IMR-90 (cell line): ENCODE data around the gene BRCA2. TPM values are rescaled to one million over a fixed set of nuclear protein-coding genes. Genes with fewer than 3 reads are reported as not detected.

Experiments used
- ATAC-seq: fragments of 200-7000 bp; cut with Tn5 transposase; 2 replicates; pipeline ENCODE4 v1.9.1; 2020; ENCODE audit warnings: low read depth, mild to moderate bottlenecking, moderate library complexity
- BruUV-seq: library from RNA; stranded (reverse); fragments of 400-500 nt; replicated peaks from 2 replicates; lab custom pipeline; 2021; lab: Mats Ljungman, UMichigan
- CTCF ChIA-PET: fragments of 300-600 bp; formaldehyde crosslinking; extraction: SDS; loops from one replicate; lab custom pipeline; 2021; ENCODE audit warnings: antibody characterized with exemption; lab: Yijun Ruan, JAX
- POLR2A ChIA-PET: fragments of 300-600 bp; sonication (Branson Sonifier 250); formaldehyde crosslinking; loops from one replicate; lab custom pipeline; 2022; ENCODE audit warnings: antibody characterized with exemption; ENCODE audit not compliant: unreplicated experiment; lab: Charles Lee
- DNase-seq: peaks from one replicate; pipeline ENCODE4 v3.0.0; 2013
- H2AFZ ChIP-seq: replicated peaks from 2 replicates; pipeline ENCODE3; 2013; ENCODE audit warnings: low read length, mild to moderate bottlenecking; ENCODE audit not compliant: poor library complexity
- H2AK5ac ChIP-seq: 2 replicates; pipeline ENCODE4 v1.6.1; 2013; ENCODE audit warnings: low read depth, low read length, inconsistent platforms
- H2AK9ac ChIP-seq: replicated peaks from 2 replicates; pipeline ENCODE3; 2013; ENCODE audit warnings: mild to moderate bottlenecking, low read depth, low read length, moderate library complexity; ENCODE audit not compliant: poor library complexity
- H2BK120ac ChIP-seq: 2 replicates; pipeline ENCODE4 v1.6.1; 2013; ENCODE audit warnings: low read depth, low read length, inconsistent platforms
- H2BK15ac ChIP-seq: 3 replicates; pipeline ENCODE4 v1.6.1; 2013; ENCODE audit warnings: low read depth, low read length, inconsistent platforms
- H2BK20ac ChIP-seq: 2 replicates; pipeline ENCODE4 v1.6.1; 2013; ENCODE audit warnings: low read depth, mild to moderate bottlenecking, inconsistent platforms, low read length, moderate library complexity
- H2BK5ac ChIP-seq: 2 replicates; pipeline ENCODE4 v1.6.1; 2013; ENCODE audit warnings: mild to moderate bottlenecking, low read depth, low read length, inconsistent platforms; ENCODE audit not compliant: poor library complexity, severe bottlenecking
- H3K14ac ChIP-seq: replicated peaks from 2 replicates; pipeline ENCODE4 v1.6.1; 2013; ENCODE audit warnings: low read depth, low read length, inconsistent platforms
- H3K18ac ChIP-seq: 2 replicates; pipeline ENCODE4 v1.6.1; 2013; ENCODE audit warnings: low read depth, low read length, control low read depth
- H3K23ac ChIP-seq: 2 replicates; pipeline ENCODE4 v1.6.1; 2013; ENCODE audit warnings: low read depth, low read length, inconsistent platforms
- H3K27ac ChIP-seq: 2 replicates; pipeline ENCODE4 v1.5.1; 2013; ENCODE audit warnings: mild to moderate bottlenecking, control low read depth, low read length; ENCODE audit not compliant: insufficient read depth
- H3K27me3 ChIP-seq: 2 replicates; pipeline ENCODE4 v1.6.1; 2013; ENCODE audit warnings: low read length; ENCODE audit not compliant: control insufficient read depth, insufficient read depth
- H3K36me3 ChIP-seq: 2 replicates; pipeline ENCODE4 v1.6.1; 2013; ENCODE audit warnings: low read length, mixed read lengths; ENCODE audit not compliant: control insufficient read depth, insufficient read depth
- H3K4ac ChIP-seq: 2 replicates; pipeline ENCODE4 v1.6.1; 2013; ENCODE audit warnings: low read depth, low read length, inconsistent platforms
- H3K4me1 ChIP-seq: 2 replicates; pipeline ENCODE4 v1.6.1; 2013; ENCODE audit warnings: low read length, mixed read lengths; ENCODE audit not compliant: control insufficient read depth, insufficient read depth
- H3K4me2 ChIP-seq: 2 replicates; pipeline ENCODE4 v1.6.1; 2013; ENCODE audit warnings: low read depth, mild to moderate bottlenecking, control low read depth, low read length, moderate library complexity
- H3K4me3 ChIP-seq: 2 replicates; pipeline ENCODE4 v1.5.1; 2013; ENCODE audit warnings: low read depth, mild to moderate bottlenecking, control low read depth, low read length, moderate library complexity; ENCODE audit not compliant: insufficient read depth
- H3K56ac ChIP-seq: 2 replicates; pipeline ENCODE4 v1.6.1; 2013; ENCODE audit warnings: low read length, inconsistent platforms; ENCODE audit not compliant: insufficient read depth; ENCODE audit errors: extremely low read depth
- H3K79me1 ChIP-seq, 2 experiments: 2 replicates each; pipeline ENCODE4 v1.6.1; 2013; ENCODE audit warnings: low read length in 2 of 2, inconsistent platforms in 1 of 2, low read depth in 1 of 2
- H3K9ac ChIP-seq: 2 replicates; pipeline ENCODE4 v1.6.1; 2013; ENCODE audit warnings: low read depth, low read length, control low read depth
- H3K9me1 ChIP-seq: 2 replicates; pipeline ENCODE4 v1.6.1; 2013; ENCODE audit warnings: low read length, inconsistent platforms; ENCODE audit not compliant: insufficient read depth
- H3K9me3 ChIP-seq: 2 replicates; pipeline ENCODE4 v1.6.1; 2013; ENCODE audit warnings: low read length; ENCODE audit not compliant: control insufficient read depth, insufficient read depth
- H4K20me1 ChIP-seq: 2 replicates; pipeline ENCODE4 v1.6.1; 2013; ENCODE audit warnings: low read length, inconsistent platforms; ENCODE audit not compliant: insufficient read depth
- H4K5ac ChIP-seq: 2 replicates; pipeline ENCODE4 v1.6.1; 2013; ENCODE audit warnings: mild to moderate bottlenecking, low read depth, low read length, control low read depth
- H4K8ac ChIP-seq, 2 experiments: 2 replicates each; pipeline ENCODE4 v1.6.1; 2013; ENCODE audit warnings: low read depth in 2 of 2, low read length in 2 of 2, control low read depth in 1 of 2, inconsistent platforms in 1 of 2
- H4K91ac ChIP-seq: 2 replicates; pipeline ENCODE4 v1.6.1; 2013; ENCODE audit warnings: low read depth, low read length, inconsistent platforms; ENCODE audit not compliant: insufficient read depth
- BHLHE40 ChIP-seq: fragments of 150-350 bp; IDR thresholded peaks from 2 replicates; pipeline ENCODE4 v1.6.1; 2016; ENCODE audit warnings: mild to moderate bottlenecking, low read depth, low read length
- CEBPB ChIP-seq: IDR thresholded peaks from 2 replicates; pipeline ENCODE4 v1.6.1; 2012; ENCODE audit warnings: low read depth, low read length, improper control_type of control experiment
- CHD1 ChIP-seq: IDR thresholded peaks from 2 replicates; pipeline ENCODE4 v1.6.1; 2012; ENCODE audit warnings: low read depth, low read length, improper control_type of control experiment
- FOS ChIP-seq: fragments of 150-350 bp; IDR thresholded peaks from 2 replicates; pipeline ENCODE4 v1.6.1; 2016; ENCODE audit warnings: low read depth, low read length
- MAFK ChIP-seq: IDR thresholded peaks from 2 replicates; pipeline ENCODE4 v1.6.1; 2012; ENCODE audit warnings: low read depth, low read length, improper control_type of control experiment
- MXI1 ChIP-seq: IDR thresholded peaks from 2 replicates; pipeline ENCODE4 v1.6.1; 2012; ENCODE audit warnings: low read depth, mild to moderate bottlenecking, low read length, moderate library complexity, borderline replicate concordance
- NFE2L2 ChIP-seq: fragments of 150-350 bp; IDR thresholded peaks from 2 replicates; pipeline ENCODE4 v1.6.1; 2016; ENCODE audit warnings: low read depth, mild to moderate bottlenecking, low read length
- POLR2A ChIP-seq: IDR thresholded peaks from 2 replicates; pipeline ENCODE4 v1.6.1; 2012; ENCODE audit warnings: mild to moderate bottlenecking, low read depth, low read length
- RAD21 ChIP-seq: IDR thresholded peaks from 2 replicates; pipeline ENCODE4 v1.6.1; 2012; ENCODE audit warnings: low read length, improper control_type of control experiment
- RCOR1 ChIP-seq: IDR thresholded peaks from 2 replicates; pipeline ENCODE4 v1.6.1; 2012; ENCODE audit warnings: mild to moderate bottlenecking, low read length, improper control_type of control experiment; ENCODE audit not compliant: insufficient replicate concordance
- RFX5 ChIP-seq: IDR thresholded peaks from 2 replicates; pipeline ENCODE4 v1.8.0; 2012; ENCODE audit warnings: low read depth, mild to moderate bottlenecking, low read length, moderate library complexity
- SMC3 ChIP-seq: fragments of 150-350 bp; IDR thresholded peaks from 2 replicates; pipeline ENCODE4 v1.6.1; 2016; ENCODE audit warnings: low read depth, mild to moderate bottlenecking, antibody characterized with exemption, low read length, moderate library complexity
- WGBS, 2 experiments: methylation state at CpG; one replicate each; pipeline versions ENCODE4 v1.1.5 to v1.1.7; 2013; ENCODE audit warnings: missing lambda C conversion rate in 2 of 2; ENCODE audit not compliant: insufficient read length in 1 of 2; ENCODE audit errors: extremely low coverage in 2 of 2; 5-methylcytosine and 5-hydroxymethylcytosine counted together
- dilution Hi-C: fragments of 300-500 bp; cut with HindIII; formaldehyde crosslinking; loops from one replicate; pipeline ENCODE4 v1.14.3; 2018; ENCODE audit warnings: low sequenced_read_pairs; ENCODE audit not compliant: unreplicated experiment
- in situ Hi-C: fragments of 300-500 bp; cut with MboI; formaldehyde crosslinking; loops from 3 replicates; pipeline ENCODE4 v1.14.3; 2019; ENCODE audit warnings: low sequenced_read_pairs, inconsistent platforms, mixed read lengths
- intact Hi-C: fragments of 100-400 bp; cut with micrococcal nuclease; formaldehyde crosslinking; loops from 2 replicates; pipeline ENCODE4 v1.10.0; 2022
- polyA plus RNA-seq, 3 experiments: library from polyadenylated mRNA; depleted of rRNA; stranded (reverse); fragments of >200 nt; gene quantifications; 2 replicates each; pipeline ENCODE4 v1.2.3, GENCODE V29; 2012; ENCODE audit warnings: low replicate concordance in 1 of 3
- total RNA-seq: library from RNA; depleted of rRNA; stranded (reverse); fragments of >200 nt; gene quantifications from 2 replicates; pipeline ENCODE4 v1.2.3, GENCODE V29; 2012
- TF ChIP-seq, protein P1 (sequence below): fragments of 150-350 bp; IDR thresholded peaks from 2 replicates; pipeline ENCODE4 v1.6.1; 2016; ENCODE audit warnings: low read depth, mild to moderate bottlenecking, low read length, moderate library complexity, borderline replicate concordance
- TF ChIP-seq, protein P2 (sequence below): conservative IDR thresholded peaks from 2 replicates; pipeline ENCODE4 v1.5.1; 2012; ENCODE audit warnings: mild to moderate bottlenecking, low read depth, low read length, improper control_type of control experiment

BRCA2 gene
- total and polyA plus RNA-seq, 2 of the 4 experiments (the other 2 are of a cell fraction) = 2.0 to 9.7 TPM

DNA sequence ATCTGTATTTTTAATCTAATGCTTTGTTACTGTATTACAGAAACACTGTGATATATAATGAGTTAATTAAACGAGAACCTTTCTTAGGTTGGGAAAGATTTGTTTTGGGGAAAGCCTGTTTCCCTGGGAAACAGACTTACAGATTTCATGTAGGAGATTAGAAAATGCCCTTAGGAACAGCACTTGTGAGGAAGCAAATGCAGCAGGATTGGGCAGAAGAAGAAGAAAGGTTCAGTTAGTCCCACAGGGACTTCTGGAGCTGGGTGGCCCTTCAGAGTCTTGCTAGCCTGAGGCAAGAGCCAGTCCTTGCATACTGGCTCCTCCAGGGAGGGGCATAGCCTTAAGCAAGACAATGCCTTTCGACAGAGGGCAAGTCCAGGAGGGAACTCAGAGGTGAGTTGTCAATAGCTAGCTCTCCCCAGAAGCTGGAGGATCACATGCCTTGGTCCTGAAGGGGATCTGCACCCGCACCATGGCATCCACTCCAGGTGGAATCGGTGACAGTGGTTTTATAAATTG, 75.9 kb downstream of the BRCA2 start:
- Histone ChIP-seq H3K4me1 (no peaks in the 10 kb centered on the region), H2AFZ (peak overlapping the region; percentile 49)
- POLR2A ChIA-PET = interaction anchor here (0.6 kb wide), 1 partner anchor 439 kb away, joined by 3 read pairs; no protein-coding TSS in a partner anchor

More for the DNA sequence above, 75.9 kb downstream of the BRCA2 start:
- Histone ChIP-seq H4K20me1 (no peaks in the 10 kb centered on the region), H3K9me3 (no peaks in the 10 kb centered on the region), H3K36me3 (no peaks in the 10 kb centered on the region), H3K27me3 (no peaks in the 10 kb centered on the region), H2AK5ac (no peak overlapping the region), H3K4ac (no peak overlapping the region), H4K91ac (no peak overlapping the region), H3K27ac (no peak overlapping the region), H2BK20ac (no peak overlapping the region), H2BK15ac (no peak overlapping the region), H2BK5ac (no peak overlapping the region), H4K8ac (no peak overlapping the region), H2BK120ac (no peak overlapping the region), H3K14ac (no peak overlapping the region), H3K79me1 (no peaks in the 10 kb centered on the region), H3K56ac (no peak overlapping the region), H4K5ac (no peak overlapping the region), H3K18ac (no peak overlapping the region), H3K4me3 (no peak overlapping the region), H3K23ac (no peak overlapping the region), H3K9me1 (0 out of 2 replicates have a peak, but pooled peaks cover 2% of the 10 kb centered on the region), H3K4me2 (no peak overlapping the region), H2AK9ac (peak overlapping the region; percentile 45), H3K9ac (no peak overlapping the region)
- in situ Hi-C loops = no loop called here
- ATAC-seq = no peak; the same call in 1 of the 2 replicates
- dilution Hi-C loops = no loop called here
- CTCF ChIA-PET = interaction anchor here (0.5 kb wide), 1 partner anchor 43 kb away, joined by 3 read pairs; no protein-coding TSS in a partner anchor
- BruUV-seq = no TSS peak
- WGBS, 2 experiments = 78% methylated on average over 3 of the region's 4 CpGs; no CpG with 5 or more reads in 1 of the 2 experiments
- DNase-seq = no peak
- intact Hi-C loops = no loop called here
- TF ChIP-seq MXI1 (no peak), FOS (no peak), NFE2L2 (no peak), BHLHE40 (no peak), POLR2A (no peak), RCOR1 (no peak), CEBPB (no peak), MAFK (no peak), SMC3 (no peak), RFX5 (no peak), CHD1 (no peak), RAD21 (no peak)
- TF ChIP-seq, protein P1, sequence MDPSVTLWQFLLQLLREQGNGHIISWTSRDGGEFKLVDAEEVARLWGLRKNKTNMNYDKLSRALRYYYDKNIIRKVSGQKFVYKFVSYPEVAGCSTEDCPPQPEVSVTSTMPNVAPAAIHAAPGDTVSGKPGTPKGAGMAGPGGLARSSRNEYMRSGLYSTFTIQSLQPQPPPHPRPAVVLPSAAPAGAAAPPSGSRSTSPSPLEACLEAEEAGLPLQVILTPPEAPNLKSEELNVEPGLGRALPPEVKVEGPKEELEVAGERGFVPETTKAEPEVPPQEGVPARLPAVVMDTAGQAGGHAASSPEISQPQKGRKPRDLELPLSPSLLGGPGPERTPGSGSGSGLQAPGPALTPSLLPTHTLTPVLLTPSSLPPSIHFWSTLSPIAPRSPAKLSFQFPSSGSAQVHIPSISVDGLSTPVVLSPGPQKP = no peak
- TF ChIP-seq, protein P2, sequence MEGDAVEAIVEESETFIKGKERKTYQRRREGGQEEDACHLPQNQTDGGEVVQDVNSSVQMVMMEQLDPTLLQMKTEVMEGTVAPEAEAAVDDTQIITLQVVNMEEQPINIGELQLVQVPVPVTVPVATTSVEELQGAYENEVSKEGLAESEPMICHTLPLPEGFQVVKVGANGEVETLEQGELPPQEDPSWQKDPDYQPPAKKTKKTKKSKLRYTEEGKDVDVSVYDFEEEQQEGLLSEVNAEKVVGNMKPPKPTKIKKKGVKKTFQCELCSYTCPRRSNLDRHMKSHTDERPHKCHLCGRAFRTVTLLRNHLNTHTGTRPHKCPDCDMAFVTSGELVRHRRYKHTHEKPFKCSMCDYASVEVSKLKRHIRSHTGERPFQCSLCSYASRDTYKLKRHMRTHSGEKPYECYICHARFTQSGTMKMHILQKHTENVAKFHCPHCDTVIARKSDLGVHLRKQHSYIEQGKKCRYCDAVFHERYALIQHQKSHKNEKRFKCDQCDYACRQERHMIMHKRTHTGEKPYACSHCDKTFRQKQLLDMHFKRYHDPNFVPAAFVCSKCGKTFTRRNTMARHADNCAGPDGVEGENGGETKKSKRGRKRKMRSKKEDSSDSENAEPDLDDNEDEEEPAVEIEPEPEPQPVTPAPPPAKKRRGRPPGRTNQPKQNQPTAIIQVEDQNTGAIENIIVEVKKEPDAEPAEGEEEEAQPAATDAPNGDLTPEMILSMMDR = no peak
